ENCODE data around the gene DESI1. TPM values are rescaled to one million over a fixed set of nuclear protein-coding genes. Genes with fewer than 3 reads are reported as not detected.

Gene DESI1
- total RNA-seq, 4 donors from 2014 or later: 17.8 to 24.7 (median 20.8) TPM

DNA sequence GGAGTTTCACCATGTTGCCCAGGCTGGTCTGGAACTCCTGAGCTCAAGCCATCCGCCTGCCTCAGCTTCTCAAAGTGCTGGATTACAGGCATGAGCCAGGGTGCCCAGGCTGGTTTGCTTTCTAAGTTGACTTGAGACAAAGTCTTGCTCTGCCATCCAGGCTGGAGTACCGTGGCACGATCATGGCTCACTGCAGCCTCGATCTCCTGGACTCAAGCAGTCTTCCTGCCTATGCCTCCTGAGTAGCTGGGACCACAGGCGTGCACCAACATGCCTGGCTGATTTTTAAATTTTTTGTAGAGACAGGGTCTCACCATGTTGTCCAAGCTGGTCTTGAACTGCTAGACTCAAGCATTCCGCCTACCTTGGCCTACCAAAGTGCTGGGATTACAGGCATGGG is 36.9 kb upstream of the DESI1 start:
- intact Hi-C loops (cut with DNase I): no loop called here
- H3K4me1 ChIP-seq: no peaks in the 10 kb centered on the region
- no peaks in the 10 kb centered on the region for H3K27me3 ChIP-seq
- H3K36me3 ChIP-seq: peaks cover 92 to 93% of the 10 kb centered on the region in 2 donors
- 96 to 98% methylated on average over 6 of the region's 6 CpGs for WGBS, 2 donors
- H3K27ac ChIP-seq: no peak overlapping the region
- no peak for TF ChIP-seq POLR2A (IDR thresholded peaks at IDR 0.05)
- TF ChIP-seq, protein P1, sequence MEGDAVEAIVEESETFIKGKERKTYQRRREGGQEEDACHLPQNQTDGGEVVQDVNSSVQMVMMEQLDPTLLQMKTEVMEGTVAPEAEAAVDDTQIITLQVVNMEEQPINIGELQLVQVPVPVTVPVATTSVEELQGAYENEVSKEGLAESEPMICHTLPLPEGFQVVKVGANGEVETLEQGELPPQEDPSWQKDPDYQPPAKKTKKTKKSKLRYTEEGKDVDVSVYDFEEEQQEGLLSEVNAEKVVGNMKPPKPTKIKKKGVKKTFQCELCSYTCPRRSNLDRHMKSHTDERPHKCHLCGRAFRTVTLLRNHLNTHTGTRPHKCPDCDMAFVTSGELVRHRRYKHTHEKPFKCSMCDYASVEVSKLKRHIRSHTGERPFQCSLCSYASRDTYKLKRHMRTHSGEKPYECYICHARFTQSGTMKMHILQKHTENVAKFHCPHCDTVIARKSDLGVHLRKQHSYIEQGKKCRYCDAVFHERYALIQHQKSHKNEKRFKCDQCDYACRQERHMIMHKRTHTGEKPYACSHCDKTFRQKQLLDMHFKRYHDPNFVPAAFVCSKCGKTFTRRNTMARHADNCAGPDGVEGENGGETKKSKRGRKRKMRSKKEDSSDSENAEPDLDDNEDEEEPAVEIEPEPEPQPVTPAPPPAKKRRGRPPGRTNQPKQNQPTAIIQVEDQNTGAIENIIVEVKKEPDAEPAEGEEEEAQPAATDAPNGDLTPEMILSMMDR (IDR thresholded peaks at IDR 0.05): no peak
- DNase-seq: no peak
- no peaks in the 10 kb centered on the region for H3K9me3 ChIP-seq
- no peak overlapping the region for H3K4me3 ChIP-seq (replicated peaks in 1 of 3)

DNA sequence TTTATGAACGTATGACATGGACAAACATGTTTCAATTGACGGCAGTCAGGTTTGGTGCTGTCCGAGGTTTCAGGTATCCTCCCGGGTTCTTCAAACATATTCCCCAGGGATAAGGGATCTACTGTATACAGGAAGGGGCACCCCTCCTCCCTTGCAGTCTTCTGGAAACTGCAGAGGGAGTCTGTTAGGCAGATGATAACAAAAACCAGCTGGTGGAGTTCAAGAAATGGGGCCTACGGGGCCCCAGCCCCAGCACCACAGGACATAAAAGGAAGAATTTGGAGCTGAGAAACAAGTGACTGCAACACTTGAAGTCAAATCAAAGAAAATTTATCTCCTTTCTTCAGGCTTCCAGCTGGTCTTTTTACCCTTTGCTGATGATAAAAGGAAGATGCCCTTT is 35.7 kb upstream of the DESI1 start:
- no peak for TF ChIP-seq POLR2A (IDR thresholded peaks at IDR 0.05)
- TF ChIP-seq, protein P1 (IDR thresholded peaks at IDR 0.05): no peak
- no peak for DNase-seq
- WGBS, 2 donors: 84 to 89% methylated on average over 5 of the region's 5 CpGs
- Histone ChIP-seq H3K9me3 (no peaks in the 10 kb centered on the region), H3K27ac (no peak overlapping the region), H3K36me3 (peaks cover 91 to 94% of the 10 kb centered on the region in 2 donors), H3K4me1 (no peaks in the 10 kb centered on the region), H3K4me3 (replicated peaks in 1 of 3) (no peak overlapping the region), H3K27me3 (no peaks in the 10 kb centered on the region)
- intact Hi-C loops (cut with DNase I): no loop called here

DNA sequence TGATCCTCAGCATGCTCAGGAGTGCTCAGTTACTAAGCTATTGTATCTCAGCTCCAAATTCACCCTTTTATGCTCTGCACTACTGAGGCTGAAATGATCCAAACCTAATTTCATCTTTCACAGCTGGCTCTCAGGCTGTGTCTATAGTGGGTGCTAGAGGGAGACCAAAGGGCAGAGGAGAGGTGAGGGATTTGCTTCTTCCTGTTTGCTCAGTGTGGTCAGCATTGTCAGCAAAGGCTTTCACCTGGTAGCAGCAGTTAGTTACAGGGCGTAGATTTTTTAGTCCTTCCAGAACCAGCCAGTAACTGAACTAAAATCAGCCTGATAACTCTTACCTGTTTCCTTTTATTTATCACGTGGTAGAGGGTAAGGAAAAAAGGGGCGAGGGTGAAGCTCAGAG is 33.5 kb upstream of the DESI1 start:
- no peaks in the 10 kb centered on the region for H3K27me3 ChIP-seq
- H3K36me3 ChIP-seq: peaks cover 92 to 96% of the 10 kb centered on the region in 2 donors
- no peak for TF ChIP-seq POLR2A (IDR thresholded peaks at IDR 0.05)
- TF ChIP-seq, protein P1 (IDR thresholded peaks at IDR 0.05): no peak
- WGBS, 2 donors: 95 to 97% methylated on average over 3 of the region's 3 CpGs
- DNase-seq: no peak
- no peaks in the 10 kb centered on the region for H3K4me1 ChIP-seq
- no peak overlapping the region for H3K27ac ChIP-seq
- no peak overlapping the region for H3K4me3 ChIP-seq (replicated peaks in 1 of 3)
- intact Hi-C loops (cut with DNase I): no loop called here
- H3K9me3 ChIP-seq: no peaks in the 10 kb centered on the region

DNA sequence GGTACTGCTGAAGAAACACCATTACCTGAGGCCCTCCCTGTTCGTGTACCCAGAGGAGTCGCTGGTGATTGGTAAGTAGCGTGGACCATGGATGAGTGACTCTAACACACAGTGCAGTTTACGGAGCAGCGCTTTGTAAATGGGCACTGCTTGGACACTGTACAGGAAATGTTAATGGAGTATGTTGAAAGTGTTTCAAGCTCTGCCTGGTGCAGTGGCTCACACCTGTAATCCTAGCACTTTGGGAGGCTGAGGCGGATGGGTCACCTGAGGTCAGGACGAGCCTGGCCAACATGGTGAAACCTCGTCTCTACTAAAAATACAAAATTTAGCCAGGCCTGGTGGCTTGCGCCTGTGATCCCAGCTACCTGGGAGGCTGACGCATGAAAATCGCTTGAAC is 30.0 kb upstream of the DESI1 start:
- DNase-seq: no peak
- Histone ChIP-seq H3K4me3 (replicated peaks in 1 of 3) (no peak overlapping the region), H3K27me3 (no peaks in the 10 kb centered on the region), H3K9me3 (no peaks in the 10 kb centered on the region), H3K27ac (no peak overlapping the region), H3K36me3 (peaks cover 81 to 84% of the 10 kb centered on the region in 2 donors), H3K4me1 (no peaks in the 10 kb centered on the region)
- TF ChIP-seq POLR2A (IDR thresholded peaks at IDR 0.05): no peak
- TF ChIP-seq, protein P1 (IDR thresholded peaks at IDR 0.05): no peak
- intact Hi-C loops (cut with DNase I): no loop called here
- WGBS, 2 donors: 90 to 95% methylated on average over 11 of the region's 11 CpGs

DNA sequence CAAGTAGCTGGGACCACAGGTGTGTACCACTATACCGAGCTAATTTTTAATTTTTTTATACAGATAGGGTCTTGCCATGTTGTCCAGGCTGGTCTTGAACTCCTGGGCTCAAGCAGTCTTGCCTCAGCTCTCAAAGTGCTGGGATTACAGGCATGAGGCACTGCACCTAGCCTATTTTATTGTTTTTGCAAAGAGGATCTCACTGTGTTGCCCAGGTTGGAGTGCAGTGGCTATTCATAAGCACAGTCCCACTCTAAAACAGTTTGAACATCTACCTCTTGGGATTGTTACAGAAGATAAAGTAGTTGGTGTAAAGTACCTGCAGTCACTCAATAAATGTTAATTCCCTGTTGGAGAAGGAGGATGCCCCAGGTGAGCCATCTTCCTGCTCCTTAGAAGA is 29.4 kb upstream of the DESI1 start:
- H3K4me1 ChIP-seq: no peaks in the 10 kb centered on the region
- WGBS, 2 donors: 92 to 100% methylated on average over 1 of the region's 1 CpG
- no peak overlapping the region for H3K4me3 ChIP-seq (replicated peaks in 1 of 3)
- H3K36me3 ChIP-seq: peaks cover 77 to 78% of the 10 kb centered on the region in 2 donors
- intact Hi-C loops (cut with DNase I): no loop called here
- H3K9me3 ChIP-seq: no peaks in the 10 kb centered on the region
- no peaks in the 10 kb centered on the region for H3K27me3 ChIP-seq
- no peak for TF ChIP-seq POLR2A (IDR thresholded peaks at IDR 0.05)
- TF ChIP-seq, protein P1 (IDR thresholded peaks at IDR 0.05): no peak
- DNase-seq: no peak
- no peak overlapping the region for H3K27ac ChIP-seq

All from thyroid gland (tissue), 4 donors.